ENCODE measurements around the gene CYP20A1. TPM values are rescaled to one million over a fixed set of nuclear protein-coding genes. Genes with fewer than 3 reads are reported as not detected.
A peak's percentile ranks its signal among the peaks of the same experiment; 100 is the strongest.

The CYP20A1 gene
- total and polyA plus RNA-seq, 2 donors (not counting 1 experiment from before 2014, with no cell fraction given), result 35.9 to 36.3 TPM

DNA sequence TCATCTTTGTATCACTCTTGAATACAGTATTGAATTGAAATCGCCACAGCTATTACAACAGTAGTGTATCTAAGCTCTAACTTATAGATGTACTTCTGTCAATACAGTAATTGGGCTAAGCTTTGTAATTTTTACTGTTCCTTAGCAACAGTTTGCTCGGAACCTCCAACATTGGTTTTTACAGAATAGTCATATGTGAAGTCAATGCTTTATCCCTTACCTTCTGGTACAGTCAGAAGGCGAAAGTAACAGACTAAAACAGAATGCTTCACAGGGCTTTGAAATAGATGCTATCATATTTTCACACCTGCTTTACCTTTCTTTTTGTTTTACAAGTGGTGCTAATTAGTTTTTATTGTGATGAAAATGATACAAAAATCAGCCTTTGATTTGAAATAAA is 46.9 kb upstream of the CYP20A1 start:
- no peak for DNase-seq (ENCODE audit: low read depth in 2 of 2)
- H3K4me2 ChIP-seq (ENCODE audit: extremely low read depth, insufficient read depth, low read length), result no peak overlapping the region
- no peaks in the 10 kb centered on the region for H3K4me1 ChIP-seq (ENCODE audit: control insufficient read depth, extremely low read depth, insufficient read depth, low read length)
- no peak overlapping the region for H2AFZ ChIP-seq (ENCODE audit: low read length)
- no peak overlapping the region for H3K4me3 ChIP-seq (replicated peaks in 1 of 4; ENCODE audit: control extremely low read depth in 1 of 4, insufficient read depth in 1 of 4, low read depth in 3 of 4, low read length in 4 of 4)
- no peak for TF ChIP-seq EZH2 (IDR thresholded peaks at IDR 0.05; ENCODE audit: low read length, missing control alignments)
- TF ChIP-seq, protein P1, sequence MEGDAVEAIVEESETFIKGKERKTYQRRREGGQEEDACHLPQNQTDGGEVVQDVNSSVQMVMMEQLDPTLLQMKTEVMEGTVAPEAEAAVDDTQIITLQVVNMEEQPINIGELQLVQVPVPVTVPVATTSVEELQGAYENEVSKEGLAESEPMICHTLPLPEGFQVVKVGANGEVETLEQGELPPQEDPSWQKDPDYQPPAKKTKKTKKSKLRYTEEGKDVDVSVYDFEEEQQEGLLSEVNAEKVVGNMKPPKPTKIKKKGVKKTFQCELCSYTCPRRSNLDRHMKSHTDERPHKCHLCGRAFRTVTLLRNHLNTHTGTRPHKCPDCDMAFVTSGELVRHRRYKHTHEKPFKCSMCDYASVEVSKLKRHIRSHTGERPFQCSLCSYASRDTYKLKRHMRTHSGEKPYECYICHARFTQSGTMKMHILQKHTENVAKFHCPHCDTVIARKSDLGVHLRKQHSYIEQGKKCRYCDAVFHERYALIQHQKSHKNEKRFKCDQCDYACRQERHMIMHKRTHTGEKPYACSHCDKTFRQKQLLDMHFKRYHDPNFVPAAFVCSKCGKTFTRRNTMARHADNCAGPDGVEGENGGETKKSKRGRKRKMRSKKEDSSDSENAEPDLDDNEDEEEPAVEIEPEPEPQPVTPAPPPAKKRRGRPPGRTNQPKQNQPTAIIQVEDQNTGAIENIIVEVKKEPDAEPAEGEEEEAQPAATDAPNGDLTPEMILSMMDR (conservative IDR thresholded peaks at IDR 0.05 in 1 of 2, IDR thresholded peaks at IDR 0.05 in 1 of 2; ENCODE audit: low read depth in 1 of 2, low read length in 2 of 2), result no peak
- H4K20me1 ChIP-seq (ENCODE audit: control insufficient read depth, extremely low read depth, insufficient read depth, low read length), result no peaks in the 10 kb centered on the region
- H3K36me3 ChIP-seq (ENCODE audit: control insufficient read depth, insufficient read depth, low read length), result peaks cover 2% of the 10 kb centered on the region
- no peaks in the 10 kb centered on the region for H3K79me2 ChIP-seq (ENCODE audit: control insufficient read depth, insufficient read depth, low read length)
- H3K9me3 ChIP-seq (ENCODE audit: control insufficient read depth, insufficient read depth, low read depth, low read length), result no peaks in the 10 kb centered on the region
- no peak overlapping the region for H3K9ac ChIP-seq (ENCODE audit: insufficient read depth, low read length)
- H3K27me3 ChIP-seq (ENCODE audit: control insufficient read depth, insufficient read depth, low read length), result no peaks in the 10 kb centered on the region
- no peak overlapping the region for H3K27ac ChIP-seq (ENCODE audit: insufficient read depth, low read length)

DNA sequence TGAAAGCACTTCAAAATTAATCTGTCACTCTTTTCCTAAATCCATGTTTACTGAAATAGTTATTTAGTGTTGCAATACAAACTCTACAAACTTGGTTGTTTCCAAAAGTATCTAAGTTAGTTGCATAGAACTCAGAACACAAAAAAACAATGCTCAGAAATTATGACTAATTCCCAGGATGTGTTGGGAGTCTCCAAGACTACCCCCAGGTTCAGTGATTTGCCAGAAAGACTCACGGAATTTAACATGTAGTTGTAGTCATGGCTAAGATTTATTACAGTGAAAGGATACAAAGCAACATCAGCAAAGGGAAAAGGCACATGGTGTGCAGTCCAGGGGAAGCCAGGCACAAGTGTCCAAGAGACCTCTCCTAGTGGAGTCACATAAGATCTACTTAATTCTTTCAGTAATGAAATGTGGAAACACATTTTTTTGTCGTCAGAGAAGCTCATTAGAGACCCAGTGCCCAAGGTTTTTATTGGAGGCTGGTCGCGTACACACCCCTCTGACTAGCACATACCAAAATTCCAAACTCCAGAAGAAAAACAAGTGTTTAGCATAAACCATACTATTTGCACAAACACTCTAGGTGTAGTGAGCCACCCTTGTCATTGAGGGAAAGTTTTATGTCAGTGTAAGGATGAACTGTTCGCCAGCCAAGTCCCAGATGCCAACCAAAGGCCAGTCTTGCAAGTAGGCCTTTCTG is 43.3 kb upstream of the CYP20A1 start:
- Histone ChIP-seq H4K20me1 (ENCODE audit: control insufficient read depth, extremely low read depth, insufficient read depth, low read length) (no peaks in the 10 kb centered on the region), H3K9ac (ENCODE audit: insufficient read depth, low read length) (no peak overlapping the region), H2AFZ (ENCODE audit: low read length) (no peak overlapping the region), H3K9me3 (ENCODE audit: control insufficient read depth, insufficient read depth, low read depth, low read length) (no peaks in the 10 kb centered on the region), H3K4me3 (replicated peaks in 1 of 4; ENCODE audit: control extremely low read depth in 1 of 4, insufficient read depth in 1 of 4, low read depth in 3 of 4, low read length in 4 of 4) (no peak overlapping the region), H3K27ac (ENCODE audit: insufficient read depth, low read length) (no peak overlapping the region), H3K79me2 (ENCODE audit: control insufficient read depth, insufficient read depth, low read length) (no peaks in the 10 kb centered on the region), H3K4me2 (ENCODE audit: extremely low read depth, insufficient read depth, low read length) (no peak overlapping the region), H3K27me3 (ENCODE audit: control insufficient read depth, insufficient read depth, low read length) (no peaks in the 10 kb centered on the region), H3K4me1 (ENCODE audit: control insufficient read depth, extremely low read depth, insufficient read depth, low read length) (no peaks in the 10 kb centered on the region), H3K36me3 (ENCODE audit: control insufficient read depth, insufficient read depth, low read length) (peaks cover under 1% of the 10 kb centered on the region)
- TF ChIP-seq EZH2 (IDR thresholded peaks at IDR 0.05; ENCODE audit: low read length, missing control alignments), result no peak
- TF ChIP-seq, protein P1 (conservative IDR thresholded peaks at IDR 0.05 in 1 of 2, IDR thresholded peaks at IDR 0.05 in 1 of 2; ENCODE audit: low read depth in 1 of 2, low read length in 2 of 2), result no peak
- peak in 1 of 2 donors; percentile 16 for DNase-seq (ENCODE audit: low read depth in 2 of 2)

DNA sequence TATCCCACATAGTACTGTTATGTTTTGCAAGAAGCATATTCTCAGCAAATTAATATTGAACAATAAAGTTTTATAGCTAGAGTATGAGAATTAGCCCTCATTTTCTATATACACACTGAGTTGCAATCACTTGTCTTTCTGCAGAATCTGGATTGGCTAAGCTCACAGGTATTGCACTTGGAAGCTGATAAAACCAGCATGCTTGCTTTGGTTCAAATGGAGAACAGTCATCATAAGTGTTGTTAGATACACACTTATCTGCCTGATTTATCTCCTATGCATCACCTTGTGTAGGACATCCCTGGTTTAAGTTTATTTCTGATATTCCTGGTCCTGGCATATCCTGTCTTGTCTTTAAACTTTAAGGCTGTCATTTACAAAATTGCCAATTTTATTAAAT is 38.0 kb upstream of the CYP20A1 start:
- H3K4me1 ChIP-seq (ENCODE audit: control insufficient read depth, extremely low read depth, insufficient read depth, low read length), result no peaks in the 10 kb centered on the region
- H3K36me3 ChIP-seq (ENCODE audit: control insufficient read depth, insufficient read depth, low read length), result no peaks in the 10 kb centered on the region
- no peak overlapping the region for H3K4me3 ChIP-seq (replicated peaks in 1 of 4; ENCODE audit: control extremely low read depth in 1 of 4, insufficient read depth in 1 of 4, low read depth in 3 of 4, low read length in 4 of 4)
- TF ChIP-seq, protein P1 (conservative IDR thresholded peaks at IDR 0.05 in 1 of 2, IDR thresholded peaks at IDR 0.05 in 1 of 2; ENCODE audit: low read depth in 1 of 2, low read length in 2 of 2), result no peak
- TF ChIP-seq EZH2 (IDR thresholded peaks at IDR 0.05; ENCODE audit: low read length, missing control alignments), result no peak
- no peak overlapping the region for H3K9ac ChIP-seq (ENCODE audit: insufficient read depth, low read length)
- no peaks in the 10 kb centered on the region for H4K20me1 ChIP-seq (ENCODE audit: control insufficient read depth, extremely low read depth, insufficient read depth, low read length)
- DNase-seq (ENCODE audit: low read depth in 2 of 2), result no peak
- no peak overlapping the region for H3K4me2 ChIP-seq (ENCODE audit: extremely low read depth, insufficient read depth, low read length)
- no peaks in the 10 kb centered on the region for H3K27me3 ChIP-seq (ENCODE audit: control insufficient read depth, insufficient read depth, low read length)
- H2AFZ ChIP-seq (ENCODE audit: low read length), result no peak overlapping the region
- H3K79me2 ChIP-seq (ENCODE audit: control insufficient read depth, insufficient read depth, low read length), result no peaks in the 10 kb centered on the region
- H3K27ac ChIP-seq (ENCODE audit: insufficient read depth, low read length), result no peak overlapping the region
- H3K9me3 ChIP-seq (ENCODE audit: control insufficient read depth, insufficient read depth, low read depth, low read length), result no peaks in the 10 kb centered on the region

Measured in fibroblast of lung (primary cell).